IPS DF 4.7 (cell line): ENCODE data around the gene HIGD1B.

Experiments
- DNase-seq: peaks from one replicate; pipeline ENCODE4 v3.0.0-alpha.2; 2013; ENCODE audit warnings: low spot score; ENCODE audit errors: extremely low read depth

Gene HIGD1B

DNA sequence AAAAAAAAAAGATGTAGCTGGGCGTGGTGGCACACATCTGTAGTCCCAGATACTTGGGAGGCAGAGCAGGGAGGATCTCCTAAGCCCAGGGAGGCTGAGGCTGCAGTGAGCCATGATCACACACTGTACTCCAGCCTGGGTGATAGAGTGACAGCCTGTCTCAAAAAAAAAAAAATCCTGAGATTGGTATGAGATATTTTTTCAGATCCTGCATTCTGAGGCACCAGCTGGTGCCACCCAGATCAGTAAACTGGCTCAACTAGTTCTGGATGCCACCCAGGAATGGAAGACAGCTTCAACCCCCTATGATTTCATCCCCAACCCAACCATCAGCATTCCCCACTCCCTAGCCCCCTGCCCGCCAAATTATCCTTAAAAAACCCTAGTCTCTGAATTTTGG is 10.5 kb upstream of the HIGD1B start:
- no peak for DNase-seq

DNA sequence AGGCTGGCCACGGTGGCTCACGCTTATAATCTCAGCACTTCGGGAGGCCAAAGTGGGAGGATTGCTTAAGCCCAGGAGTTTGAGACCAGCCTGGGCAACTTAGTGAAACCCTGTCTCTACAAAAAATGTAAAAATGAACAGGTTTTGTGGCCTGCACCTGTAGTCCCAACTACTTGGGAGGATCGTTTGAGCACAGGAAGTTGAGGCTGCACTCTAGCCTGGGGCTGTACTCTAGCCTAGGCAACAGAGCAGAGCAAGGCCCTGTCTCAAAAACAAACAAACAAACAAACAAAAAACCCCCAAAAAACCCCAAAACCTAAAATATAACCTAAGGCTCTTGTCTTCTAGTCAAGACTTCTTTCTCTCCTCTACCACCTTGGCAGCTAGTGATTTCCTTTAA is 7.4 kb upstream of the HIGD1B start:
- DNase-seq = no peak

DNA sequence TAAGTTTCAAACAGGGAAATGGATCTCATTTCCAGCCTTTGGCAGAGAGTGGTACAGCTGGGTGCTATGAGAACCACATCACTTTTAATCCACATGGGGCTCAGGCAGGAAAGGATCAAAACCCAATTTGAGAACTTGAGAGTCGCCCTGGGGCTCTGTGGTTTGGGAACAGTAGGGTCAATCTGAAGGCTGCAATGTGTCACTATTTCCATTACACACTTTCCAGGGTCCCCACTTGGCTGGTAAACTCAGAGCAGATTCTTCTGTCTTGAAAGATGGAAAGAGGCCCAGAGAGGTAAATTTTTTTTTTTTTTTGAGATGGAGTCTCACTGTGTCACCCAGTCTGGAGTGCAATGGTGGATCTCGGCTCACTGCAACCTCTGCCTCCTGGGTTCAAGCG is 6.7 kb upstream of the HIGD1B start:
- no peak for DNase-seq

DNA sequence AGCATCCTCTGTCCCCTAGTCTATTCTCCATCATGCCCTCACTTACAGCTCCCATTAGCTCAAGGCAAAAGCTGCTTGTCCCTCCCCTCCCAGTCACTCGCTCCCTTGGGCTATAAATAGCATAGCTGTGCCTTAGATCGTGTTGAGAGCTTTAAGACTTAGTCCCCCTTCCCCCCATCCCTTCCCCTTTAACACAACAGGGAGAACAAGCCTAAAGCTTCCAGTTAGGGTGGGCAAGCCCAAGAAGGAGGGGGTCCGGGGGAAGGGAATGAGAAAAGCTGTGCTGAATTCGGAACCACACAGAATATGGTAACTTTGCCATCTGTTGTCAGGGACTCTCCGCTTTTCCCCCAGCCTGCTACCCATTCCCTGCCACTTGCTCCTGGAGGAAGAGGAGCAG is 4.9 kb upstream of the HIGD1B start:
- no peak for DNase-seq

DNA sequence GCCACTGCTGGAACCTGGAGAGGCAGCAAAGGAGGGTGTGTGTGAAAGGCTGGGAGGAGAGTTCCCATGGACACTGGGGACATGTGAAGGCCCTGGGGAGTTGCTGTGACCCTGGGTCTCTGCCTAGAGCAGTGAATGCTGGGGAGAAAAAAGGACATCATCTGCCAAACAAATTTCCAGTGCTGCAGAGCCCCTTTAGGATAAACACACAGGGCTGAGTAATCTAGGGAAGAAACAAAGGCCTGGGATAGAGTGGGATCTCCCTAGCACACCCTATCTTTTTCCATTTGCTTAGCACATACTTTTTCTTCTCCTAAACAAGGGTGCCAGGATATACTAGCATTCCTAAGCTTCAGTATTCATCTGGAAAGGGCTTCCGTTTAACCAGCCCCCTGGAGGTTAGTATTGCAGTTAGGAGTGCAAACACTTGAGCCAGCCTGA is 3.3 kb upstream of the HIGD1B start:
- no peak for DNase-seq

DNA sequence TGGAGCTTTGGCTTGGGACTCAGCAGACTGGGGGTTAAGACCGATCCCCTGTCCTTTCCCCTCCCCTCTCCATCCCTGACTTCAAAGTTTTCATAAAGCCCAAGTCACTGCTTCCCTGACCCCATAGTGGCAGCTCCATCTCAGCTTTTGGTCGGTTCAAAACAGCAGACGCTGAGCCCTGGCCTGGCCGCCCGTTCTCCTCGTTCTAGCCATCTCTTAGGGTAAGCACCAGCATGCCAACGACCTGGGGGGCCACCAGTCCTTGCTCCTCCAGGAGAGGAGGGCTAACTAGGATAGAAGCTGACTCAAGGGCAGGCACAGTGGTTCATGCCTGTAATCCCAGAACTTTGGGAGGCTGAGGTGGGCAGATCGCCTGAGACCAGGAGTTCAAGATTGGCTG is 1.5 kb upstream of the HIGD1B start:
- DNase-seq = no peak

DNA sequence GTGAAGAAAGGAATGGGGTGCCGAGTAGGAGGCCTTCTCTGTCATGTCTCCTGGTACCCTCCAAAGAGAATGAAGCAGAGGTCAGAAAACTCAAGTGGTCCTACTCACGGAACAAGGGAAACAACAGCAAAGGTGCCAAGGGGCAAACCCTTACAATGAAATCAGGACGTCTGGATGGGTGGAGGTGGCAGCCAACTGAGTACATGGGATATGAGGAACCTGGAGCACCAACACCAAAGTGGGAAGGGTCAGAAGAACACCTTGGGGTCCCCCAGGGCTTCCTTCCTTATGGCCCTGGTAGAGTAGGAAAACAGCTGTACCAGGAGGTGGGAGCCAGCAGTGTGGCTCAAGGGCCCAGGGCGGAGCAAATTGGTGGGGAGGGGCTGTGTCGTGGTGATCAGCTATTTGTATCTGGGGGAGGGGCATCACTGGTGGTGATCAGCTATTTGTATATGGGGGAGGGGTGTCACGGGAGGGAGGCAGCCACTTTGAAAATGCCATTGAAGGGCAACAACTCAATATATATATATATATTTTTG is 643 bp downstream of the HIGD1B start:
- no peak for DNase-seq

DNA sequence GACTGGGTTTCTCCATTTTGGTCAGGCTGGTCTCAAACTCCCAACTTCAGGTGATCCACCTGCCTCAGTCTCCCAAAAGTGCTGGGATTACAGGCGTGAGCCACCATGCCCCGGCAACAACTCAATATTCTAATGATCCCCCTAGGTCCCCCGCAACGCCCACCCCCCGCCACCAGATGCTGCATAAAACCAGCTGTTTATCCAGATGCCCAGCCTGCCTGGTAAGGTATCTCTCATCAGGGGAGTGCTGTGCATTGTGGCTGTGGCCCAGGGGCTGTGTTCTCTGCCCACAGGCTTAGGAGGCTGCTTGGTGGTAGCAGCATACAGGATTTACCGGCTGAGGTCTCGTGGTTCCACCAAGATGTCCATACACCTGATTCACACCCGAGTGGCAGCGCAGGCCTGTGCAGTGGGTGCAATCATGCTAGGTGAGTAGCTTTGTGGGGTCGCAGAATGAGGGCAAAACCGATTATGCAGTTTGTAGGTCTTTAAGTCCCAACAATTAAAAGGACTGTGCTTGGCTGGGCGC is 1.3 kb downstream of the HIGD1B start:
- DNase-seq = no peak

DNA sequence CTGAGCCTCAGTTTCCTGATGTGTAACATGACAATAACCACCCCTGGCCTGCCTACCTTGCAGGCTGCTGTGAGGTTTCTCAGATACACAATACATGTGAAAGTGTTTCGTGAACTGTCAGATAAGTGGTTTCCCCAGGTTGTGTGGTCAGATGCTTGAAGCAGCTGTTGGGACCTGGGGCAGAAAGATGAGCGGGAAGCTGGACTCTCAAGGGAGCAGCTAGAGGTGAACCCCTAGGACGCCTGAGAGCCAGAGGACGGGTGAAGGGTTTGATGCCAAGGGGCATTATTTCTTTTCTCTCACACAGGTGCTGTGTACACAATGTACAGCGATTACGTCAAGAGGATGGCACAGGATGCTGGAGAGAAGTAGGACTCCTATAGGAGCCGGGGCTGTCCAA is 2.3 kb downstream of the HIGD1B start:
- no peak for DNase-seq

DNA sequence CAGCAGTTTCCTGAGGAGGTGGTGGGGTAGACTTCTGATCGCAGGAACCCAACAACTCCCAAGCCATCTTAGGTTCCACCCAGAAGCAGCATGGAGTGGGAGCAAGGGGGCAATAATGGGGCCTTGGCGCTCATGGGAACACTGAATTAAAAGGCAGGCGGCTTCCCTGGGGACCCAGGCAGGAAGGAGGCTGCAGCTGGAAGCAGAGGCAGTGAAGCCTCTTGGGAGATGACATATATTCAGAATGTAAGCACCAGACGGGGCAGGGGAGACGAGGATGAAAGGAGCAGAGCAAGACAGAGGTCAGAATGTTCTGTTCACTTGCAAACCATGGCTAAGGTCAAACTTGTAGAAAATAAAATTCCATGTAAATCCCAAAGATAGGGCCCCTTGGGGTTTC is 2.9 kb downstream of the HIGD1B start:
- no peak for DNase-seq

DNA sequence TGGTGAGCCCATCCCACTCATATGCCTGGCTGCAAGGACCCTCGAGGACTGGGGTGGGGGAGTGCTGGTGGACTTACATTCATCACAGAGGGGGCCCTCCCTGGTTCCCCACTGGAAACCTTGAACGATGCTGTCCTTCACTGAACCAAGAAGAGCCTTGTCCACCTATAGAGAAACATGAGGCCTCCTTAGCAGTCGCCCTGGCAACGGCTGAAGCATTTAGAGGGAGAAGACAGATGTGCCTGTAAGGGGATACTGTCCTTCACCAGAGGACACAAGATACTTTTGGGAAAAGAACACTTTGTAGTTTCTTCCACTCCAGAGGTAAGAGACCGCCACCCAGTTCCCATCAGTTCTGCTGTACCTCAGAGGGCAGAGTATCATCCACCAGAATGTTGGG is 6.5 kb downstream of the HIGD1B start:
- DNase-seq = no peak

DNA sequence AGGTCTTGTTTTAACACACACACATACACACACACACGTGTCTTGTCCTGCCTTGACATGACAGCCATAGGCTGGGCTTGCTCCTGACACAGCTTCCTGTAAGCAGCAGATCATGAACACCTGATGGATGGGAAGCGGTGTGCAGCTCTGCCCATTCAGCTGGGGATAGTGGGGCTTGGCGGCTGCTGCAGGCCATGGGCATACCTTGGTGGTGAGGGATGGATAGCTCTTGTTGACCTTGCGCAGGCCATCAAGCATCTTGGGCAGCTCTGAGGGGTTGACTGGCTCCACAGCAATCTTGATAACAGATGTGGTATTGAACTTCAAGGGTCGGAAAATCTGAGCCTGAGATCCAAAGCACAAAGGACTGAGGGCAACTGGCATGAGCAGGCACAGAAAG is 12.0 kb downstream of the HIGD1B start:
- DNase-seq = no peak

DNA sequence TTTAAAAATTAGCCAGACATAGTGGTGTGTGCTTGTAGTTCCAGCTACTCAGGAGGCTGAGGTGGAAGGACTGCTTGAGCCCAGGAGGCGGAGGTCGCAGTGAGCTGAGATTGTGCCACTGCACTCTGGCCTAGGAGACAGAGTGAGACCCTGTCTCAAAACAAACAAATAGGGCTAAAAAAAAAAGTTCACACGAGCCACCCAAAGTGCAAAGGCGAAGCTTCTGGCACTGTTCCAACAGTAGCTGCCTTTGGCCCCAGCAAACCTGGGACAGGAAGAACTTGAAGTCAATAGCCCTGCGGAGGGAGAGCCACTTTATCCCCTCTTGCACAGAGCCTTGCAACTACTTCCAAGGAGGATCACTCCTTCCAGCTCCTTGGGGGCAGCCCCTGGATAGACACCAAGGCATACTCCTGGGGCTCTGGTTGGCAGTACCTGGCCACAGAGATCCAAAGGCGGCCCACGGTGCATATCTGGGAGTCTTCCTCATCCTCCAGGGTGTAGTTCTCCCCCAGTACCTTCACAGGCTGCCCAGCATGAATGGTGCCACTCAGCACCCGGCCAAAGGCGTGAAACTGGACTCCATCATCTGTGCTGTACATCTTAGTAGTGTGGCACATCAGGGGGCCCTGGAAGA is 14.7 kb downstream of the HIGD1B start:
- DNase-seq = no peak

DNA sequence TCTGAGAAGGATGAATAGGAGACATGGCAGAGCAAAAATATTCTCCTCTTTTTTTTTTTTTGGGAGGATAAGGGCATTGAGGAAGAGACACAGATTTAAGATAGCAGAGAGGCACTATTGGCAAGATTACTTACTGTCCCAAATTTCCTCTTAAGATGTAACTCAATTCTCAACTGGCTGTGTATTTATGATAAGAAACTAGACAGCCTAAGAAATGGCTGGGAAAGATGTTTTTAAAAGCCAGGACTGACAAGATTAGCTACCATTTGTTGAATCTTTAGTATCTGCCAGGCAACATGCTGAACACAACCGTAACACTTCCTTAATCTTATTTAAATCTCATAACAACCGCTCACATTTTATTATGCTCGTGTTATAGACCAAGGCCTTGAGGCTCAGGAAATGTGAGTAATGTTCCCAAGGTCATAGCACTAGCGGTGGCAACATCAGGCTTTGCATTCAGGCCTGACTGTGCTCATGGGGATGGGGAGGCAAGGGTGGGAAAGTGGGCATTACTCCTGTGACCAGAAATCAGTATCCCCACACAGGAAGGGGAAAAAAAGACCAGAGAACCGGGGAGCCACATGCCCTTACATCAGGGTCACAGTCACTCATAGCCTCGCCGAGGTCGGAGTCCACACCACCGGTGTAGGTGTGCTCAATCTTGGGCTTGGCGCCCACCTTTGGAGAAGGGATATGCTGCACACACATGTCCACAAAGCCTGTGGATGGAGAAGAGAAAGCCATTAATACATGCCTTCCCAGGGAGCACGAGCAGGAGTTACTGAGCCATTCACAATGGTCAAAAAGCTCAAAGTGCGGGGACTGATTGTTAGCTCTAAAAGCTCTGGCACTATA is 15.6 kb downstream of the HIGD1B start:
- DNase-seq = no peak

DNA sequence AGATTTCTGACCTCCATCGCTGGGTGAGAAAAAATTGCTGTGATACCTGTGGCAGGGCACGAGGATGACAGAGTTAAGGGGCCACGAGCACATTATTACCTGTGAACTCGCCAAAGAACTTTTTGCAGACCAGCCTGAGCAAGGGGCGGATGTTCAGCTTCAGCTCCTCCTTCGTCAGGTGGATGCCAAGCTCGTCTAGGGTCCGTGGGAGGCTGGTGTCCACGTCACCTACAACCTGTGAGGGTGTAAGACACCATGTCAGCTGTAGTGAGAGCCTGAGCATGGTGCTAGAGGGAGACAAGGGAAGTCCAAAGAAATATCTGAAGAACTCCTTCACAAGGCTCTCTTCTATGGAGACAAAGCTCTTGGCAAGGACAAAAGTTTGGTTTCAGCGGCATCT is 17.1 kb downstream of the HIGD1B start:
- no peak for DNase-seq

DNA sequence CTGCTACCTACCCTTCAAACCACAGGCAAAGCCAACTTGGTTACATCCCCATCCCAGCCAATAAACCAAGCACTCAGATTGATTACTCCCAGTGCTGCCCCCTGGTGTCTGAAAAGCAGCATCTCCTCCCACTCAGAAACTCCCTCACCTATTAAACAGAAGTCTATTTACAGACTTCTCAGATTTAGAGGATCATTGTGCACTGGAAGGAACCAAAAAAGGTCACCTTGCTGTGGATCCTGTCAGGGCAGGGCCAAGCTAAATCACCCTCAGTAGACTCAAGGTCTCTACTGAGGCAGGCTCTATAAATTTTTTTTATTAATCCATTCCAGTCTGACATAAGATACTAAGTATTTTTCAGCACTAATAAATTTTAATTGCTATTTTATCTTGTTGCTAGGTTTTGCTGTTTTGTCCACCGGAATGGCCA is 17.6 kb downstream of the HIGD1B start:
- peak; percentile 79 for DNase-seq

DNA sequence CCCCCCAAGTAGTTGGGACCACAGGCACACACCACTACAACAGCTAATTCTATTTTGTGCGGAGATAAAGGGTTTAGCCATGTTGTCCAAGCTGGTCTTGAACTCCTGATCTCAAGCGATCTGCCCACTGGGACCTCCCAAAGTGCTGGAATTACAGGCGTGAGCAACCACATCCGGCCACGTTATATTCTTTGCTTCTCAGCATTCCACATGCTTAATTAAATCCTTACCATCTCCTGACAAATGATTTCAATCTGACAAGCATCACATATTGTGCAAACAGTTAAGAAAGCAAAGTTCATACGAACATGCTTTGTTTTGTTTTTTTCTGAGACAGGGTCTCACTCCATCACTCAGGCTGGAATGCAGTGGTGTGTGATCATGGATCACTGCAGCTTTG is 18.2 kb downstream of the HIGD1B start:
- no peak for DNase-seq

DNA sequence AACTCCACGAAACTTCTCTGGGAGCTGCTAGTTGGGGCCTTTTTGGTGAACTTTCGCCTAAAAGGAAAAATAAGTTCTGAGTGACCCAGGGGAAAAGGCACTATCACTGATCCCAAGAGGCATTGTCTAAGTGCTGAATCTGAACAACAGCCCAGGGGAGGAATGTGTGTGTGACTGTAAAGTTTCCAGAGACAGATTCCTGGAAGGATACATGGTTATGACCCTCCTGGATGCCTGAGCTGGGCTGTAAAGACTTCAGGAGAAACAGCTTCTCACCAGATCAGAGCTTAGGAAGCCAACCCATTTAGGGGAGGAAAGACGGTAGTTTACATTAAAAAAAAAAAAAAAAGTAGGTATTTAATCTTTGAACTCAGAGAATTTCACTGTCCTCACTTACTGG is 20.2 kb downstream of the HIGD1B start:
- no peak for DNase-seq

DNA sequence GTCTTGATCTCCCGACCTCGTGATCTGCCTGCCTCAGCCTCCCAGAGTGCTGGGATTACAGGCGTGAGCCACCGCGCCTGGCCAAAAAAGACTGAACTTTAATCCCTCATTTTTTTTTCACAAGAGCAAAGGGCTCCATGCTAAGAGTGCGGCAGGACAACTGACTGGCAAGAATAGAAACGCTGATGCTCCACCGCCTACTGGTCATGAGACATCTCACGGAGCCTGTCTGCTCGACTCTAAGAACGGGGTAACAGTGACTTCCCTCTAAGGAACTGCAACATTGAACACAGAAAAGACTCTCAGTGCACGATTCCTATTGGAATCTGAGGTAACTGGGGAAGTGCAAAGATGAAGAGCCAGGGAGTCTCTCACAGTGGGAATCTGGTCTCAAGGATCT is 23.9 kb downstream of the HIGD1B start:
- DNase-seq = no peak

DNA sequence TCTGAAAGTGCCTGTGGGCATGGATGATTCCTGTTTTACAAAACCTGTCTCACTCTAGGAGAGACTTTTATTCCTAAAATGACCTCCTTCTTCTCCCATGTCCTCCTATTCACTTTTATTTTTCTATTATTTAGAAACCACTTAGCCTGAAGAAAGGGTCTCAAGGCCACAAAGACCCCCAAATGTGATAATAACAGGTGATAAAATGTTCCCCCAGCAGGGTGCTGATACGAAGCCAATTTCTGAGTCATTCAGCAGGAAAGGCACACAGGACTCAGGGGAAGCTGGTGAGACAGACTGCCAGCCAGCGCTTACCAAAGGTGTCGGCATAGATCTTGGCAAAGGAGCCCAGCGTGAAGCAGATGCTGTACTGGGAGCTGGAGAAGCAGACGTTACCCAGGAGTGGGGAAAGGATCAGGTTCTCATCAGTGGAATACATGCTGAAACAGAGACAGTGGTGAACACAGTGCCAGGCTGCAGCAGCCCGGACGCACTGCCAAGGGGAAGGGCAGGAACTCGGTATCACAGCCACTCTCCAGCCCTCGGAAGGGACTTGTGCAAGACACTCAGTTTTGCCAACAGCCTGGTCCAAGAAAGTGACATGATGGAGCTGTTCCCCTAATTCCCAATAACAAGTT is 24.6 kb downstream of the HIGD1B start:
- no peak for DNase-seq

DNA sequence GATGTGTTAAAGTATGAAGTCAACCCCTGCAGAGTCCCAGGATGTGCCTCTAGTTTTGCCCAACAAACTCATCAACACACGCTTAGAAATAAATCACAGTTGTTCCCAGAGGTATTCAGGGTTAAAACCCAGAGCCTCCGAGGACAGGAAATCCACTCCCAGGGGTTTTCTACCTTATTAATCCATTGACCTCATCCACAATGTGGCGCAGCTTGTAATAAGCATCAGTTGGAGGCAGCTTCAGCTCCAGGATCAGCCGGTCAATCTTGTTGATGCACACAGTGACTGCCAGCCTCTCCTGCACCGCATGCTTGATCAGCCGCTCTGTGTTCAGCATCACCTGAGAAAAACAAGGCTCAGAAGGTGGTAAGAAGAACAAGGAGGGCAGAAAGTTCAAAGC is 28.1 kb downstream of the HIGD1B start:
- no peak for DNase-seq

DNA sequence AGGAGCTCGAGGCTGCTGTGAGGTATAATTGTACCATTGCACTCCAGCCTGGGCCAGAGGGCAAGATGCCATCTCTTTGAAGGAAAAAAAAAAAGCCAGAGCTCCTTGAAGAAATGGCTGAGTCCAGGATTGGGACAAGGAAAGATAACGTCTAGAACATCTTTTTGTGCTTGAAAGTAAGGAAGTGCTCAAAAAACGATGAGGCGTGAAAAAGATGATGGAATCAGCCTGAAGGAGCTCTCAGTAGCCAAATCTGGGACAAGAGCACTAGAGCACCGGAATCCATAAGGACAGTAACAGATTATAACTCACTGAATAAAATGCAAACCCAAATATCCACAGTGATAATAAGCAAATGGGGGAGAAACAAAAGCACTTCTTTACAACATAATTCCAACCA is 29.4 kb downstream of the HIGD1B start:
- no peak for DNase-seq
